ENCODE data around the gene CHRNA7.

CHRNA7 gene

GRCh38 chr15:32003558-32003957, 26.8 kb upstream of the CHRNA7 start:
- TF ChIP-seq TAF1 (IDR thresholded peaks at IDR 0.05; ENCODE audit: low read depth) (no peak), RAD21 (IDR thresholded peaks at IDR 0.05; ENCODE audit: low read depth) (no peak), MAX (IDR thresholded peaks at IDR 0.05) (no peak), CREB1 (IDR thresholded peaks at IDR 0.05; ENCODE audit: low read depth) (no peak), CEBPB (IDR thresholded peaks at IDR 0.05) (no peak), NFIC (IDR thresholded peaks at IDR 0.05) (no peak), TEAD4 (IDR thresholded peaks at IDR 0.05) (no peak), USF1 (IDR thresholded peaks at IDR 0.05) (no peak), EP300 (IDR thresholded peaks at IDR 0.05; ENCODE audit: borderline replicate concordance) (no peak), YY1 (IDR thresholded peaks at IDR 0.05; ENCODE audit: low read depth) (no peak), EGR1 (IDR thresholded peaks at IDR 0.05) (no peak), FOXM1 (IDR thresholded peaks at IDR 0.05; ENCODE audit: borderline replicate concordance, low read depth) (no peak), TCF12 (IDR thresholded peaks at IDR 0.05; ENCODE audit: low read depth) (no peak), ZBTB7A (IDR thresholded peaks at IDR 0.05; ENCODE audit: low read depth) (no peak)
- TF ChIP-seq, protein P1, sequence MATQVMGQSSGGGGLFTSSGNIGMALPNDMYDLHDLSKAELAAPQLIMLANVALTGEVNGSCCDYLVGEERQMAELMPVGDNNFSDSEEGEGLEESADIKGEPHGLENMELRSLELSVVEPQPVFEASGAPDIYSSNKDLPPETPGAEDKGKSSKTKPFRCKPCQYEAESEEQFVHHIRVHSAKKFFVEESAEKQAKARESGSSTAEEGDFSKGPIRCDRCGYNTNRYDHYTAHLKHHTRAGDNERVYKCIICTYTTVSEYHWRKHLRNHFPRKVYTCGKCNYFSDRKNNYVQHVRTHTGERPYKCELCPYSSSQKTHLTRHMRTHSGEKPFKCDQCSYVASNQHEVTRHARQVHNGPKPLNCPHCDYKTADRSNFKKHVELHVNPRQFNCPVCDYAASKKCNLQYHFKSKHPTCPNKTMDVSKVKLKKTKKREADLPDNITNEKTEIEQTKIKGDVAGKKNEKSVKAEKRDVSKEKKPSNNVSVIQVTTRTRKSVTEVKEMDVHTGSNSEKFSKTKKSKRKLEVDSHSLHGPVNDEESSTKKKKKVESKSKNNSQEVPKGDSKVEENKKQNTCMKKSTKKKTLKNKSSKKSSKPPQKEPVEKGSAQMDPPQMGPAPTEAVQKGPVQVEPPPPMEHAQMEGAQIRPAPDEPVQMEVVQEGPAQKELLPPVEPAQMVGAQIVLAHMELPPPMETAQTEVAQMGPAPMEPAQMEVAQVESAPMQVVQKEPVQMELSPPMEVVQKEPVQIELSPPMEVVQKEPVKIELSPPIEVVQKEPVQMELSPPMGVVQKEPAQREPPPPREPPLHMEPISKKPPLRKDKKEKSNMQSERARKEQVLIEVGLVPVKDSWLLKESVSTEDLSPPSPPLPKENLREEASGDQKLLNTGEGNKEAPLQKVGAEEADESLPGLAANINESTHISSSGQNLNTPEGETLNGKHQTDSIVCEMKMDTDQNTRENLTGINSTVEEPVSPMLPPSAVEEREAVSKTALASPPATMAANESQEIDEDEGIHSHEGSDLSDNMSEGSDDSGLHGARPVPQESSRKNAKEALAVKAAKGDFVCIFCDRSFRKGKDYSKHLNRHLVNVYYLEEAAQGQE (IDR thresholded peaks at IDR 0.05; ENCODE audit: low read depth): no peak

DNA sequence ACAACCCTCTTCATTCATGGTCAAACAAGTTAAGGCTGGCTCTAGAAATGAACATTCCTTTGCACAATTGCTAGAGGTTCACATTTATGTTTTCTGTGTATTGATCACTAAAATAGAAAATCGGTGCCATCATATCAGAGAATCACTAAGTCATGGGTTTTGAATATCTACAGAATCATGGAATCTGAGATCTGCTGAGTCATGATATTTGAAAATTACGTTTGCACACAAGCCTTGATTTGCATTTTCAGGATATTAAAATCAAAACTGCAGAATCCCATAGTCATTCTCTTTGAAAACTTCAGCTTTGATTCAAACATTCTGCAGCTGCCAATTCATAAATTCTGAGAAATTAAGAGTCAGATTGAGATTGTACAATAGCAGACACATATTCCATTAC, 26.1 kb upstream of the CHRNA7 start:
- no peak for TF ChIP-seq EP300 (IDR thresholded peaks at IDR 0.05; ENCODE audit: borderline replicate concordance)
- TF ChIP-seq CEBPB (IDR thresholded peaks at IDR 0.05): no peak
- TF ChIP-seq NFIC (IDR thresholded peaks at IDR 0.05): no peak
- no peak for TF ChIP-seq TCF12 (IDR thresholded peaks at IDR 0.05; ENCODE audit: low read depth)
- TF ChIP-seq YY1 (IDR thresholded peaks at IDR 0.05; ENCODE audit: low read depth): no peak
- TF ChIP-seq EGR1 (IDR thresholded peaks at IDR 0.05): no peak
- no peak for TF ChIP-seq TEAD4 (IDR thresholded peaks at IDR 0.05)

DNA sequence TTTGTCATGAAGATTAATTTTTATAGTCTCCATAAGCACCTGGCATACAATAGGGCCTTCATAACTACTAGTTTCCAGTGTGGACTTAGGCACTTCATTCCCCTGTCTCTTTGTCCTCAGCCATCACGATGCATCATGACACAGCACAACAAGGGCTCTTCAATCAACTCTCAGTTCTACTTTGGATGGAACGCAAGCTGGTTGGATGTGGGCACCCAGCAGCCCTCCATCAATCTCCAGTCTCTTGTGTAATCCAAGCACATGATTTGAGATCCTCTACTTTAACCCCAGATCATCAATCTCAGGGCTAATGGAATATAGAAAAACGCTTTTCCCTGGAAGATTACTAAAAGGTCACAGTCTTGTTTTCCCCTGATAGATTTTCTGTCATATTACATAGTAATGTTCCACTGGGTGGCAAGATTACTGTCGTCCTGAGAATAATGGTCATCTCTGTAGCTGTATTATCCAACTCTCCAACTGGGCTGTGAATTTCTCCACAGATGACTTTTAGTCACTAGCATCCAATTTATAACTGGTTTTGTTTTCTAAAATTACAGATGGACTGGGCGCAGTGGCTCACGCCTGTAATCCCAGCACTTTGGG, 22.9 kb upstream of the CHRNA7 start:
- no peak for TF ChIP-seq EP300 (IDR thresholded peaks at IDR 0.05; ENCODE audit: borderline replicate concordance)
- no peak for TF ChIP-seq RAD21 (IDR thresholded peaks at IDR 0.05; ENCODE audit: low read depth)
- no peak for TF ChIP-seq USF1 (IDR thresholded peaks at IDR 0.05)
- TF ChIP-seq TAF1 (IDR thresholded peaks at IDR 0.05; ENCODE audit: low read depth): no peak

DNA sequence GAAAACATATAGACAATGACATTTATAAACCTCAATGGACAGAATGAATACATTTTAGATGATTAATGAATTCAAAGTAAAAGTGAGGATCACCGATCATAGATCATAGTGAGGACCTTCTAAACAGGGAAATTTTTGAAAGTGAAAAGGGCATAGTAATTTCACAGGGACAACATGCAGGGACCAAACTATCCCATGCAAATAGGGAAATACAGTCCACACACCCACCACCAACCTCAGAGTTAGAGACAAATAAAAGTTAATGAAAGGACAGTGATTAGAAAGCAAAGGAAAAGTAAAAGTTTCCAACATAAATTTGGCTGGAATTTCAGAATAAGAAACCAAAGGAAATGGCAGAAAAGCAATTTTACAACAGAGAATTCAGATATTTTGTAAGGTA, 15.4 kb upstream of the CHRNA7 start:
- TF ChIP-seq RAD21 (IDR thresholded peaks at IDR 0.05; ENCODE audit: low read depth) (no peak), YY1 (IDR thresholded peaks at IDR 0.05; ENCODE audit: low read depth) (no peak), EGR1 (IDR thresholded peaks at IDR 0.05) (no peak), TCF12 (IDR thresholded peaks at IDR 0.05; ENCODE audit: low read depth) (no peak), ZBTB7A (IDR thresholded peaks at IDR 0.05; ENCODE audit: low read depth) (no peak), NFIC (IDR thresholded peaks at IDR 0.05) (no peak), CREB1 (IDR thresholded peaks at IDR 0.05; ENCODE audit: low read depth) (no peak), USF1 (IDR thresholded peaks at IDR 0.05) (no peak), TAF1 (IDR thresholded peaks at IDR 0.05; ENCODE audit: low read depth) (no peak), EP300 (IDR thresholded peaks at IDR 0.05; ENCODE audit: borderline replicate concordance) (no peak), FOXM1 (IDR thresholded peaks at IDR 0.05; ENCODE audit: borderline replicate concordance, low read depth) (no peak), CEBPB (IDR thresholded peaks at IDR 0.05) (no peak), MAX (IDR thresholded peaks at IDR 0.05) (no peak), TEAD4 (IDR thresholded peaks at IDR 0.05) (no peak)
- TF ChIP-seq, protein P1 (IDR thresholded peaks at IDR 0.05; ENCODE audit: low read depth): no peak

DNA sequence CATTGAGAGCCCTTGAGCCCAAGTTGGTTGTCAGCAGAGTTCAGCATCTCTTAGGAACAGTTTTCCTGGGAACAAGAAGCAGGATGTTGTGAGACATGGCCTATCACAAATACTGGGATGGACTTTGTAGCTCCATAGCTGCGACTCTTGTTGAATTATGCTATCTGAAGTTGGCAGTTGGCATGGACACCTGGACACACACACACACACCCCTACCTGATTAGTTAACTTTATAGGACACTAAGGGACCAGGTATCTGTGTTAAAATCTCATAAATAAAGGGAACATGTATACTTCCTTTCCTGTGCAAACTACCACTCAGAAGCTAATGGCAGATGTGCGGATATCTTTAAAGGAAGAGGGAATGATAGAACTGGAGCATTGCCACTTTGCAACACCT, 10.2 kb upstream of the CHRNA7 start:
- TF ChIP-seq YY1 (IDR thresholded peaks at IDR 0.05; ENCODE audit: low read depth): no peak
- TF ChIP-seq, protein P1 (IDR thresholded peaks at IDR 0.05; ENCODE audit: low read depth): no peak
- no peak for TF ChIP-seq TCF12 (IDR thresholded peaks at IDR 0.05; ENCODE audit: low read depth)
- no peak for TF ChIP-seq NFIC (IDR thresholded peaks at IDR 0.05)
- no peak for TF ChIP-seq USF1 (IDR thresholded peaks at IDR 0.05)
- TF ChIP-seq EGR1 (IDR thresholded peaks at IDR 0.05): no peak
- no peak for TF ChIP-seq TAF1 (IDR thresholded peaks at IDR 0.05; ENCODE audit: low read depth)
- no peak for TF ChIP-seq ZBTB7A (IDR thresholded peaks at IDR 0.05; ENCODE audit: low read depth)
- TF ChIP-seq MAX (IDR thresholded peaks at IDR 0.05): no peak
- TF ChIP-seq FOXM1 (IDR thresholded peaks at IDR 0.05; ENCODE audit: borderline replicate concordance, low read depth): no peak
- no peak for TF ChIP-seq CEBPB (IDR thresholded peaks at IDR 0.05)
- no peak for TF ChIP-seq CREB1 (IDR thresholded peaks at IDR 0.05; ENCODE audit: low read depth)
- TF ChIP-seq TEAD4 (IDR thresholded peaks at IDR 0.05): no peak
- no peak for TF ChIP-seq EP300 (IDR thresholded peaks at IDR 0.05; ENCODE audit: borderline replicate concordance)
- no peak for TF ChIP-seq RAD21 (IDR thresholded peaks at IDR 0.05; ENCODE audit: low read depth)
